ENCODE measurements around the gene FAM83C. TPM values are rescaled to one million over a fixed set of nuclear protein-coding genes. Genes with fewer than 3 reads are reported as not detected.

FAM83C gene
- total and polyA plus RNA-seq, 2 experiments from 2014 or later = not detected

- H3K27ac ChIP-seq = no peak overlapping the region
- no peak overlapping the region for H2AFZ ChIP-seq
- H3K79me2 ChIP-seq = peaks cover 24% of the 10 kb centered on the region
- no peak overlapping the region for H3K4me3 ChIP-seq
- H4K20me1 ChIP-seq (ENCODE audit: insufficient read depth, poor library complexity, severe bottlenecking) = no peaks in the 10 kb centered on the region
- no peaks in the 10 kb centered on the region for H3K36me3 ChIP-seq (replicated peaks; ENCODE audit: insufficient read depth, low read depth)
- H3K9me3 ChIP-seq (ENCODE audit: low read depth) = no peaks in the 10 kb centered on the region
- H3K9me2 ChIP-seq (replicated peaks; ENCODE audit: insufficient read depth) = no peaks in the 10 kb centered on the region
- TF ChIP-seq EZH2 (IDR thresholded peaks at IDR 0.05; ENCODE audit: borderline replicate concordance) (no peak), EZH2phosphoT487 (IDR thresholded peaks at IDR 0.05; ENCODE audit: low read depth, severe bottlenecking, unreplicated experiment) (no peak), CTCF (IDR thresholded peaks at IDR 0.05; ENCODE audit: poor library complexity) (no peak)
- WGBS (ENCODE audit: low lambda C conversion rate, missing lambda C conversion rate) = 96% methylated on average over 12 of the region's 12 CpGs
- H3K4me1 ChIP-seq (ENCODE audit: insufficient read depth) = peaks cover 7% of the 10 kb centered on the region
- no peak overlapping the region for H3K4me2 ChIP-seq
- no peak for DNase-seq (ENCODE audit: low spot score)
- H3K27me3 ChIP-seq = no peaks in the 10 kb centered on the region
These were observed 16.4 kb downstream of the FAM83C start for GRCh38 chr20:35275741-35276251.

- H3K79me2 ChIP-seq = peaks cover 17% of the 10 kb centered on the region
- DNase-seq (ENCODE audit: low spot score) = no peak
- H3K27ac ChIP-seq = no peak overlapping the region
- TF ChIP-seq EZH2 (IDR thresholded peaks at IDR 0.05; ENCODE audit: borderline replicate concordance) (no peak), CTCF (IDR thresholded peaks at IDR 0.05; ENCODE audit: poor library complexity) (no peak), EZH2phosphoT487 (IDR thresholded peaks at IDR 0.05; ENCODE audit: low read depth, severe bottlenecking, unreplicated experiment) (no peak)
- H3K36me3 ChIP-seq (replicated peaks; ENCODE audit: insufficient read depth, low read depth) = no peaks in the 10 kb centered on the region
- no peaks in the 10 kb centered on the region for H4K20me1 ChIP-seq (ENCODE audit: insufficient read depth, poor library complexity, severe bottlenecking)
- H3K4me1 ChIP-seq (ENCODE audit: insufficient read depth) = peaks cover 7% of the 10 kb centered on the region
- no peak overlapping the region for H3K4me2 ChIP-seq
- no peaks in the 10 kb centered on the region for H3K27me3 ChIP-seq
- WGBS (ENCODE audit: low lambda C conversion rate, missing lambda C conversion rate) = 95% methylated on average over 24 of the region's 24 CpGs
- H3K9me2 ChIP-seq (replicated peaks; ENCODE audit: insufficient read depth) = no peaks in the 10 kb centered on the region
- no peak overlapping the region for H2AFZ ChIP-seq
- H3K9me3 ChIP-seq (ENCODE audit: low read depth) = no peaks in the 10 kb centered on the region
- no peak overlapping the region for H3K4me3 ChIP-seq
These were observed 17.8 kb downstream of the FAM83C start for GRCh38 chr20:35274172-35275092.

- no peaks in the 10 kb centered on the region for H3K9me3 ChIP-seq (ENCODE audit: low read depth)
- DNase-seq (ENCODE audit: low spot score) = no peak
- TF ChIP-seq EZH2 (IDR thresholded peaks at IDR 0.05; ENCODE audit: borderline replicate concordance) = no peak
- no peak for TF ChIP-seq EZH2phosphoT487 (IDR thresholded peaks at IDR 0.05; ENCODE audit: low read depth, severe bottlenecking, unreplicated experiment)
- no peak for TF ChIP-seq CTCF (IDR thresholded peaks at IDR 0.05; ENCODE audit: poor library complexity)
- H3K36me3 ChIP-seq (replicated peaks; ENCODE audit: insufficient read depth, low read depth) = no peaks in the 10 kb centered on the region
- H3K4me1 ChIP-seq (ENCODE audit: insufficient read depth) = peaks cover 7% of the 10 kb centered on the region
- no peak overlapping the region for H3K4me3 ChIP-seq
- H3K27ac ChIP-seq = no peak overlapping the region
- WGBS (ENCODE audit: low lambda C conversion rate, missing lambda C conversion rate) = 81% methylated on average over 13 of the region's 13 CpGs
- no peaks in the 10 kb centered on the region for H3K27me3 ChIP-seq
- H3K79me2 ChIP-seq = peaks cover 17% of the 10 kb centered on the region
- H4K20me1 ChIP-seq (ENCODE audit: insufficient read depth, poor library complexity, severe bottlenecking) = no peaks in the 10 kb centered on the region
- H2AFZ ChIP-seq = no peak overlapping the region
- H3K4me2 ChIP-seq = no peak overlapping the region
- no peaks in the 10 kb centered on the region for H3K9me2 ChIP-seq (replicated peaks; ENCODE audit: insufficient read depth)
These were observed 18.6 kb downstream of the FAM83C start for GRCh38 chr20:35273449-35274171.
